DND-41 (cell line): ENCODE data around the gene DEPP1.

ENCODE experiments used
- CTCF ChIP-seq: IDR thresholded peaks from 2 replicates; pipeline ENCODE4 v1.5.1; 2012; ENCODE audit warnings: borderline replicate concordance, low read length, moderate library complexity, mild to moderate bottlenecking; ENCODE audit not compliant: poor library complexity, severe bottlenecking; ENCODE audit errors: extremely low read depth
- EZH2 ChIP-seq: IDR thresholded peaks from 3 replicates; pipeline ENCODE4 v1.6.1; 2012; ENCODE audit warnings: borderline replicate concordance, low read depth, mild to moderate bottlenecking, moderate library complexity, low read length, inconsistent platforms; ENCODE audit not compliant: severe bottlenecking

GRCh38 chr10:44988957-44989585, 10.5 kb upstream of the DEPP1 start:
- TF ChIP-seq CTCF (no peak), EZH2 (no peak)
